Fibroblast of lung (primary cell): ENCODE results near the gene INSYN2B. TPM values are rescaled to one million over a fixed set of nuclear protein-coding genes. Genes with fewer than 3 reads are reported as not detected.

Experiments
- DNase-seq, 2 donors: peaks; one replicate each; pipeline versions ENCODE4 v3.0.0 to v3.0.0-alpha.2; 2010; ENCODE audit warnings: low read depth in 2 of 2
- H2AFZ ChIP-seq: 2 replicates; pipeline ENCODE4 v1.5.1; 2012; ENCODE audit warnings: low read length, control low read depth, inconsistent platforms
- H3K27ac ChIP-seq: 2 replicates; pipeline ENCODE4 v1.5.1; 2011; ENCODE audit warnings: low read length, control low read depth; ENCODE audit not compliant: insufficient read depth
- H3K27me3 ChIP-seq: 2 replicates; pipeline ENCODE4 v1.5.1; 2011; ENCODE audit warnings: mild to moderate bottlenecking, low read length; ENCODE audit not compliant: control insufficient read depth, insufficient read depth
- H3K36me3 ChIP-seq: 2 replicates; pipeline ENCODE4 v1.5.1; 2011; ENCODE audit warnings: low read length; ENCODE audit not compliant: control insufficient read depth, insufficient read depth
- H3K4me1 ChIP-seq: 2 replicates; pipeline ENCODE4 v1.5.1; 2011; ENCODE audit warnings: low read length; ENCODE audit not compliant: control insufficient read depth, insufficient read depth; ENCODE audit errors: extremely low read depth
- H3K4me2 ChIP-seq: 2 replicates; pipeline ENCODE4 v1.5.1; 2011; ENCODE audit warnings: low read length, control low read depth; ENCODE audit not compliant: insufficient read depth; ENCODE audit errors: extremely low read depth
- H3K4me3 ChIP-seq, 4 experiments: fragments of 200-600 bp in 1 of 4; sonication (generic) in 1 of 4; replicated peaks in 1 of 4; 2 replicates each; pipeline ENCODE4 v1.5.1; 2011 to 2016; ENCODE audit warnings: low read length in 4 of 4, low read depth in 3 of 4, mild to moderate bottlenecking in 3 of 4, control low read depth in 2 of 4, inconsistent platforms in 1 of 4, mixed read lengths in 1 of 4; ENCODE audit not compliant: insufficient read depth in 1 of 4; ENCODE audit errors: control extremely low read depth in 1 of 4
- H3K79me2 ChIP-seq: 2 replicates; pipeline ENCODE4 v1.5.1; 2012; ENCODE audit warnings: mild to moderate bottlenecking, low read length, inconsistent platforms; ENCODE audit not compliant: control insufficient read depth, insufficient read depth
- H3K9ac ChIP-seq: 2 replicates; pipeline ENCODE4 v1.5.1; 2011; ENCODE audit warnings: mild to moderate bottlenecking, low read length, control low read depth; ENCODE audit not compliant: insufficient read depth
- H3K9me3 ChIP-seq: 2 replicates; pipeline ENCODE4 v1.5.1; 2012; ENCODE audit warnings: low read depth, low read length; ENCODE audit not compliant: control insufficient read depth, insufficient read depth
- H4K20me1 ChIP-seq: 2 replicates; pipeline ENCODE4 v1.5.1; 2011; ENCODE audit warnings: low read length; ENCODE audit not compliant: control insufficient read depth, insufficient read depth; ENCODE audit errors: extremely low read depth
- CTCF ChIP-seq, 2 donors: IDR thresholded peaks in 1 of 2; conservative IDR thresholded peaks in 1 of 2; 1 replicate in 1 of 2; 2 replicates in 1 of 2; pipeline ENCODE4 v1.5.1; 2011 to 2012; ENCODE audit warnings: low read length in 2 of 2, control low read depth in 1 of 2, inconsistent platforms in 1 of 2, low read depth in 1 of 2, mild to moderate bottlenecking in 1 of 2
- EZH2 ChIP-seq: IDR thresholded peaks from 2 replicates; pipeline ENCODE4 v1.5.1; 2012; ENCODE audit warnings: low read length, control low read depth, mild to moderate bottlenecking; ENCODE audit errors: missing control alignments
- polyA plus RNA-seq, 2 donors: library from polyadenylated mRNA; depleted of rRNA in 1 of 2; stranded (reverse) in 1 of 2; unstranded in 1 of 2; fragments of >200 nt; gene quantifications; 2 replicates each; pipeline ENCODE4 v1.2.1, GENCODE V29; 2011 to 2012; ENCODE audit warnings: missing spikeins in 1 of 2
- total RNA-seq: library from RNA; depleted of rRNA; stranded (reverse); fragments of >200 nt; gene quantifications from 2 replicates; pipeline ENCODE4 v1.2.1, GENCODE V29; 2014

Gene INSYN2B
- total and polyA plus RNA-seq, 2 donors (not counting 1 experiment from before 2014, with no cell fraction given), result 3.6 to 6.3 TPM

- H3K4me3 ChIP-seq, result no peak overlapping the region
- H3K27ac ChIP-seq, result no peak overlapping the region
- no peaks in the 10 kb centered on the region for H3K36me3 ChIP-seq
- no peak overlapping the region for H3K4me2 ChIP-seq
- H4K20me1 ChIP-seq, result no peaks in the 10 kb centered on the region
- no peak overlapping the region for H3K9ac ChIP-seq
- no peak overlapping the region for H2AFZ ChIP-seq
- DNase-seq, result no peak
- TF ChIP-seq EZH2 (no peak), CTCF (conservative IDR thresholded peaks at IDR 0.05 in 1 of 2, IDR thresholded peaks at IDR 0.05 in 1 of 2; ENCODE audit: low read depth in 1 of 2, low read length in 2 of 2) (no peak)
- no peaks in the 10 kb centered on the region for H3K27me3 ChIP-seq
- H3K9me3 ChIP-seq, result no peaks in the 10 kb centered on the region
- no peaks in the 10 kb centered on the region for H3K4me1 ChIP-seq
- H3K79me2 ChIP-seq, result no peaks in the 10 kb centered on the region
Measured at GRCh38 chr5:169988206-169988605, 7.9 kb upstream of the INSYN2B start.

GRCh38 chr5:169979871-169980270, 424 bp downstream of the INSYN2B start:
- no peaks in the 10 kb centered on the region for H3K27me3 ChIP-seq
- peaks cover 41% of the 10 kb centered on the region for H3K79me2 ChIP-seq
- H3K4me3 ChIP-seq, result peak overlapping the region; percentile 73 to 90 (median 78)
- peak; percentile 34 to 38 for DNase-seq
- no peaks in the 10 kb centered on the region for H3K36me3 ChIP-seq
- H3K9ac ChIP-seq, result peak overlapping the region; percentile 52
- TF ChIP-seq CTCF (conservative IDR thresholded peaks at IDR 0.05 in 1 of 2, IDR thresholded peaks at IDR 0.05 in 1 of 2; ENCODE audit: low read depth in 1 of 2, low read length in 2 of 2) (no peak), EZH2 (no peak)
- H2AFZ ChIP-seq, result peak overlapping the region; percentile 90
- H3K4me2 ChIP-seq, result peak overlapping the region; percentile 86
- peaks cover 16% of the 10 kb centered on the region for H3K4me1 ChIP-seq
- peak overlapping the region; percentile 94 for H3K27ac ChIP-seq
- H3K9me3 ChIP-seq, result no peaks in the 10 kb centered on the region
- H4K20me1 ChIP-seq, result no peaks in the 10 kb centered on the region

- peaks cover 52% of the 10 kb centered on the region for H3K79me2 ChIP-seq
- peak in 1 of 2 donors; percentile 46 for DNase-seq
- H3K4me2 ChIP-seq, result peak overlapping the region; percentile 86
- no peak overlapping the region for H2AFZ ChIP-seq
- no peaks in the 10 kb centered on the region for H4K20me1 ChIP-seq
- no peak overlapping the region for H3K9ac ChIP-seq
- no peaks in the 10 kb centered on the region for H3K9me3 ChIP-seq
- H3K4me3 ChIP-seq, result peak overlapping the region; percentile 73 to 90 (median 78)
- H3K27ac ChIP-seq, result peak overlapping the region; percentile 94
- TF ChIP-seq CTCF (conservative IDR thresholded peaks at IDR 0.05 in 1 of 2, IDR thresholded peaks at IDR 0.05 in 1 of 2; ENCODE audit: low read depth in 1 of 2, low read length in 2 of 2) (no peak), EZH2 (no peak)
- no peaks in the 10 kb centered on the region for H3K27me3 ChIP-seq
- H3K4me1 ChIP-seq, result peaks cover 16% of the 10 kb centered on the region
- H3K36me3 ChIP-seq, result no peaks in the 10 kb centered on the region
Measured at GRCh38 chr5:169978714-169979113, 1.6 kb downstream of the INSYN2B start.
